HepG2 (cell line): ENCODE data around the gene DNM3. TPM values are rescaled to one million over a fixed set of nuclear protein-coding genes. Genes with fewer than 3 reads are reported as not detected.
A peak's percentile ranks its signal among the peaks of the same experiment; 100 is the strongest.

Experiments
- ATAC-seq: fragments of 200-7000 bp; cut with Tn5 transposase; 3 replicates; pipeline ENCODE4 v1.9.1; 2020; ENCODE audit warnings: mild to moderate bottlenecking, moderate library complexity
- BruUV-seq: library from RNA; stranded (reverse); fragments of 400-500 nt; replicated peaks from 2 replicates; lab custom pipeline; 2021; lab: Mats Ljungman, UMichigan
- CTCF ChIA-PET: fragments of 300-600 bp; formaldehyde crosslinking; extraction: SDS; loops from one replicate; lab custom pipeline; 2021; ENCODE audit warnings: low total read pairs, inconsistent platforms, low intra/inter-chr PET ratio; lab: Yijun Ruan, JAX
- POLR2A ChIA-PET: fragments of 350-600 bp; sonication (Branson Sonifier 250); formaldehyde crosslinking; loops from one replicate; lab custom pipeline; 2020; ENCODE audit warnings: antibody characterized with exemption, inconsistent platforms; lab: Yijun Ruan, JAX
- DNase-seq: peaks from one replicate; pipeline ENCODE4 v3.0.0-alpha.2; 2015; ENCODE audit warnings: low spot score
- FAIRE-seq: peaks from 3 replicates; lab custom pipeline; 2011; peaks lifted over from hg19 to GRCh38; lab: Jason Lieb, UNC
- H2AFZ ChIP-seq: one replicate; pipeline ENCODE4 v1.6.1; 2011; ENCODE audit warnings: low read length, inconsistent platforms
- H3K27ac ChIP-seq: fragments of 300-600 bp; 3 replicates; pipeline ENCODE4 v1.8.0; 2011; ENCODE audit warnings: mixed run types, mild to moderate bottlenecking, mixed read lengths, low read length, inconsistent platforms; ENCODE audit not compliant: insufficient read depth; ENCODE audit errors: extremely low read length
- H3K27me3 ChIP-seq, 2 experiments: fragments of 200-600 bp in 1 of 2; 2 replicates in 1 of 2; 3 replicates in 1 of 2; pipeline versions ENCODE4 v1.6.0 to v1.8.0; 2011; ENCODE audit warnings: low read length in 2 of 2, mild to moderate bottlenecking in 2 of 2, moderate library complexity in 2 of 2, inconsistent platforms in 1 of 2; ENCODE audit not compliant: insufficient read depth in 2 of 2, control insufficient read depth in 1 of 2
- H3K36me3 ChIP-seq, 2 experiments: fragments of 200-600 bp in 1 of 2; replicated peaks in 1 of 2; 2 replicates in 1 of 2; 3 replicates in 1 of 2; pipeline versions ENCODE4 v1.5.1 to v1.8.0; 2011; ENCODE audit warnings: low read length in 2 of 2, inconsistent platforms in 1 of 2; ENCODE audit not compliant: insufficient read depth in 2 of 2, control insufficient read depth in 1 of 2
- H3K4me1 ChIP-seq: 2 replicates; pipeline ENCODE4 v1.5.1; 2012; ENCODE audit warnings: low read length, inconsistent platforms; ENCODE audit not compliant: insufficient read depth
- H3K4me2 ChIP-seq: 2 replicates; pipeline ENCODE4 v1.6.0; 2011; ENCODE audit warnings: low read depth, low read length, inconsistent platforms
- H3K4me3 ChIP-seq, 3 experiments: fragments of 200-600 bp in 1 of 3; sonication (generic), shearing (Covaris generic) in 1 of 3; replicated peaks in 1 of 3; 2 replicates each; pipeline ENCODE4 v1.5.1; 2011 to 2016; ENCODE audit warnings: low read length in 3 of 3, inconsistent platforms in 2 of 3, low read depth in 2 of 3, mild to moderate bottlenecking in 2 of 3, control low read depth in 1 of 3, mixed read lengths in 1 of 3; ENCODE audit not compliant: insufficient read depth in 1 of 3
- H3K79me2 ChIP-seq: one replicate; pipeline ENCODE4 v1.6.1; 2011; ENCODE audit warnings: low read length, inconsistent platforms; ENCODE audit not compliant: insufficient read depth
- H3K9ac ChIP-seq: 2 replicates; pipeline ENCODE4 v1.6.0; 2011; ENCODE audit warnings: mild to moderate bottlenecking, low read depth, low read length, inconsistent platforms; ENCODE audit not compliant: insufficient read depth
- H3K9me3 ChIP-seq: 2 replicates; pipeline ENCODE4 v1.5.1; 2012; ENCODE audit warnings: mild to moderate bottlenecking, low read length
- H4K20me1 ChIP-seq: 2 replicates; pipeline ENCODE4 v1.6.0; 2011; ENCODE audit warnings: inconsistent platforms, mild to moderate bottlenecking, low read length, moderate library complexity; ENCODE audit not compliant: insufficient read depth
- BRCA1 ChIP-seq: sonication (generic); formaldehyde crosslinking; IDR thresholded peaks from 2 replicates; pipeline ENCODE4 v1.4.0; 2020; ENCODE audit warnings: missing genetic modification reagents
- CHD2 ChIP-seq: IDR thresholded peaks from 2 replicates; pipeline ENCODE4 v1.6.1; 2011; ENCODE audit warnings: low read depth, low read length, improper control_type of control experiment
- EZH2 ChIP-seq: conservative IDR thresholded peaks from 2 replicates; pipeline ENCODE4 v1.6.1; 2012; ENCODE audit warnings: mild to moderate bottlenecking, low read depth, low read length, moderate library complexity
- WIZ ChIP-seq: sonication (generic); formaldehyde crosslinking; IDR thresholded peaks from 2 replicates; pipeline ENCODE4 v1.5.1; 2020; ENCODE audit warnings: mild to moderate bottlenecking, missing genetic modification reagents
- ZFP1 ChIP-seq: IDR thresholded peaks from 2 replicates; pipeline ENCODE4 v1.6.1; 2016
- ZIK1 ChIP-seq: sonication (generic); formaldehyde crosslinking; IDR thresholded peaks from 2 replicates; pipeline ENCODE4 v1.5.0; 2020; ENCODE audit warnings: mild to moderate bottlenecking, low read depth, missing genetic modification reagents, borderline replicate concordance
- ZNF430 ChIP-seq: sonication (generic); formaldehyde crosslinking; IDR thresholded peaks from 2 replicates; pipeline ENCODE4 v1.9.0; 2021; ENCODE audit warnings: mild to moderate bottlenecking, missing genetic modification reagents
- ZNF550 ChIP-seq: sonication (generic); formaldehyde crosslinking; IDR thresholded peaks from 2 replicates; pipeline ENCODE4 v1.4.0; 2020; ENCODE audit warnings: mild to moderate bottlenecking, missing genetic modification reagents, borderline replicate concordance
- WGBS: methylation state at CpG from one replicate; pipeline ENCODE4 v1.1.6; 2017; ENCODE audit warnings: low lambda C conversion rate; 5-methylcytosine and 5-hydroxymethylcytosine counted together
- in situ Hi-C: cut with HindIII; loops from 2 replicates; pipeline ENCODE4 v1.10.0; 2017; ENCODE audit warnings: low pct_unique_long_range_greater_than_20kb; ENCODE audit not compliant: extremely low pct_ligation_motif_present
- intact Hi-C: fragments of 100-400 bp; cut with micrococcal nuclease; formaldehyde crosslinking; loops from one replicate; pipeline ENCODE4 v1.10.0; 2022; ENCODE audit not compliant: unreplicated experiment
- polyA plus RNA-seq, 8 experiments: library from polyadenylated mRNA; depleted of rRNA in 3 of 8; stranded (reverse) in 7 of 8; unstranded in 1 of 8; fragments of >200 nt; fragmentation: Illumina TruSeq in 4 of 8; extraction: Trizol in 4 of 8; gene quantifications; 2 replicates each; pipeline versions ENCODE4 v1.2.1 to v1.2.3, GENCODE V29; 2011 to 2016; ENCODE audit warnings: low read depth in 4 of 8, missing spikeins in 1 of 8, mixed read lengths in 1 of 8; ENCODE audit not compliant: insufficient read depth in 1 of 8
- total RNA-seq, 5 experiments: library from RNA; depleted of rRNA; stranded (reverse); fragments of >200 nt; fragmentation: Illumina TruSeq; extraction: Trizol; gene quantifications; 2 replicates each; pipeline ENCODE4 v1.2.3, GENCODE V29; 2016; ENCODE audit warnings: low read depth in 1 of 5
- TF ChIP-seq, protein P1 (sequence below): sonication (generic); formaldehyde crosslinking; IDR thresholded peaks from 2 replicates; pipeline ENCODE4 v1.4.0; 2020; ENCODE audit warnings: mild to moderate bottlenecking, missing genetic modification reagents

The DNM3 gene
- total and polyA plus RNA-seq, 2 of the 13 experiments (the other 11 are each of a cell fraction or from before 2014, with no cell fraction given) = 0.05 TPM; not detected in 1

- 0 out of 2 replicates have a peak, but pooled peaks have one; percentile 34 for TF ChIP-seq CHD2
- TF ChIP-seq ZIK1 (CRISPR knock-in tag) = 0 out of 2 replicates have a peak, but pooled peaks have one; percentile 69
- peak; percentile 60; the same call in 1 of the 2 replicates for TF ChIP-seq ZNF550 (CRISPR knock-in tag)
- TF ChIP-seq WIZ (CRISPR knock-in tag) = peak; percentile 97
- TF ChIP-seq BRCA1 (CRISPR knock-in tag) = no peak
Observed at GRCh38 chr1:172443666-172444453, 602.6 kb downstream of the DNM3 start, which contains the start of gene PIGC (continued).

- WGBS = 71% methylated on average over 2 of the region's 3 CpGs
- no peaks in the 10 kb centered on the region for H4K20me1 ChIP-seq
- no peak overlapping the region for H3K9ac ChIP-seq
- H3K9me3 ChIP-seq = no peaks in the 10 kb centered on the region
- peaks cover 7% of the 10 kb centered on the region for H3K79me2 ChIP-seq
- no peak for FAIRE-seq
- no peaks in the 10 kb centered on the region; a peak in 1 of 5 replicates for H3K36me3 ChIP-seq
- no TSS peak for BruUV-seq
- TF ChIP-seq EZH2 = no peak
- TF ChIP-seq ZFP1 = no peak
- TF ChIP-seq, protein P1, sequence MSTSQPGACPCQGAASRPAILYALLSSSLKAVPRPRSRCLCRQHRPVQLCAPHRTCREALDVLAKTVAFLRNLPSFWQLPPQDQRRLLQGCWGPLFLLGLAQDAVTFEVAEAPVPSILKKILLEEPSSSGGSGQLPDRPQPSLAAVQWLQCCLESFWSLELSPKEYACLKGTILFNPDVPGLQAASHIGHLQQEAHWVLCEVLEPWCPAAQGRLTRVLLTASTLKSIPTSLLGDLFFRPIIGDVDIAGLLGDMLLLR (CRISPR knock-in tag) = no peak
- no peak for TF ChIP-seq ZNF430 (CRISPR knock-in tag)
- peaks cover 64% of the 10 kb centered on the region for H3K4me1 ChIP-seq
- ChIA-PET POLR2A (interaction anchor here (1.5 kb wide), 1 partner anchor 86 kb away, joined by 4 read pairs; no protein-coding TSS in a partner anchor), CTCF (no interaction called here)
- no peaks in the 10 kb centered on the region; a peak in 1 of 5 replicates for H3K27me3 ChIP-seq
- H3K4me2 ChIP-seq = no peak overlapping the region
- no peak overlapping the region for H3K27ac ChIP-seq
- in situ Hi-C loops = no loop called here
- H3K4me3 ChIP-seq = no peak overlapping the region
- no peak overlapping the region for H2AFZ ChIP-seq
- intact Hi-C loops = no loop called here
- ATAC-seq = no peak
- DNase-seq = no peak
Observed at GRCh38 chr1:172446547-172446946, 605.2 kb downstream of the DNM3 start.
